ENCODE measurements around the gene PITX2.
A peak's percentile ranks its signal among the peaks of the same experiment; 100 is the strongest.

The PITX2 gene

DNA sequence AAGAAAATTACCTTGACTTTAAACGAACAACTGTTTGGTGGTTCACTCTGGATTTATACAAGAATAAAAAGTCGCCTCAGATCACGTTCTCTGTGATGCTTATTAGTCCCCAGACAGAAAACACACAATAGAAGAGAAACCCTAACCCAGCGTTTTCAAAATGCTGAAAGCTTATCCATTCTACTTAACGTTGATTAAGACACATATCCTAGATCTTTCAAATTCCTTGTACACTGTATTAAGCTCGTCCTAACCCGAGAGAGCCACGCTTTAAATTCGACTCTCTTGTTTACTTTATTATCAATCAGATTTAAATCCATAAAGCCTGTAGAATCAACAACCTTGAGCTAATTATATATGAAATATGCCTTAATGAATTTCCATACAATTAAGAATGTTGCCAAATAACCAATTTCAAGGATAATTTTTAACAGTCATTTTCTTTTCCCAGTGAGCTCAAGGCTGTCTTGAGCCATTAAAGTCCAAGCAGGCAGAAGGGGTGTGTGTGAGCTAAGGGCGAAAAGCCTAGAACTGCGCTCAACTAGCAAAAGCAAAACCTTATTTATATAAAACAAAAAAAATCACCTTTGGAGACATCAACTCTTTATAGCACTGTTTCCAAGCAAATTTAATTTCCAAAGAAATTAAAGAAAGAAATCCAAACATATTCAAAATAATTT is 981 bp upstream of the PITX2 start:
- peaks cover 97% of the 10 kb centered on the region for H3K27me3 Mint-ChIP-seq
- no peaks in the 10 kb centered on the region for H3K9me3 Mint-ChIP-seq
- intact Hi-C loops (cut with micrococcal nuclease): no loop called here
- H3K27ac Mint-ChIP-seq: no peak overlapping the region
- no peaks in the 10 kb centered on the region for H3K36me3 Mint-ChIP-seq (ENCODE audit: low read depth)
- H3K4me3 Mint-ChIP-seq: no peak overlapping the region
- peaks cover 40% of the 10 kb centered on the region for H3K4me1 Mint-ChIP-seq (ENCODE audit: low read depth)

DNA sequence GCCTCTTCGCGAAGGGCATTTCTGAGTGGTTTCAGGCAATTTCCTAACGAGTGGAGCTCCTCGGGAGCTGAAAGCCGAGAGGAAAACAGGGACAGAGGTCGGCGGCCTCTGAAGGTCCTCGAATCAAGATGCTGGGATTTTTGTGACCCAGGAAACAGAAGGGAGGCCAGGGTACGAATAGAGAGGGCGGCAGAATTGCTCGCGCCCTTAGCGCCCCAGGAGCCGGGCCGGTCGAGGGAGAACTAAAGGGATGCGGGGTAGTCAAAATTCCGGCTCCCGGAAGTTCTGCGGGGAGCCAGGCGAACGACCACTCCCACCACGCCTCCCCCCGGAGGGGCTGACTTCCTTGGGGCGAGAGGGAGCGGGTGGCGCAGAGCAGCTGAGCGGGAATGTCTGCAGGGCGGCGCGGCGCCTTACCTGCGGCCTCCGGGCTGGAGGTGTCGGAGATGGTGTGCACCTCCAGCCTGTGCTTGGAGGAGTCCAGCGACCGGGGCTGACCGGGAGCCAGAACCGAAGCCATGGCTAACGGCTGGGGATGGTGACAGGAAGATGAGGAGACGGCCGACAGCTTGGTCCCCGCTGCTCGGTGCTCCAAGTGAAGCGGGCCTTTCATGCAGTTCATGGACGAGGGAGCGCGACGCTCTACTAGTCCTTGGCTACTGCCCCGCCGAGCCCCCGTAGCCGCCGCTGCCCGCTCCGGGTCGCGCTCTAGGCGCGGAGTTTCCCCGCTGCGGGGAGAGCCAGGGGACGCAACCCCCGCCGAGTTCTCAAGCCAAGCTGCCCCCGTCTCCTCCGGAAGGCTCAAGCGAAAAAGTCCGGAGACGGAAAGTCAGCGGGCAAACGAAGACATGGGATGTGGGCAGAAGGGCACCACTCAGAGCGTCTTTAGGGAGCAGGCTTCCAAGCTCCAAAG is 782 bp downstream of the PITX2 start:
- H3K27ac Mint-ChIP-seq: no peak overlapping the region
- H3K9me3 Mint-ChIP-seq: no peaks in the 10 kb centered on the region
- intact Hi-C loops (cut with micrococcal nuclease): no loop called here
- H3K36me3 Mint-ChIP-seq (ENCODE audit: low read depth): no peaks in the 10 kb centered on the region
- H3K4me3 Mint-ChIP-seq: peak overlapping the region; percentile 55
- peaks cover 41% of the 10 kb centered on the region for H3K4me1 Mint-ChIP-seq (ENCODE audit: low read depth)
- H3K27me3 Mint-ChIP-seq: peaks cover 93% of the 10 kb centered on the region

DNA sequence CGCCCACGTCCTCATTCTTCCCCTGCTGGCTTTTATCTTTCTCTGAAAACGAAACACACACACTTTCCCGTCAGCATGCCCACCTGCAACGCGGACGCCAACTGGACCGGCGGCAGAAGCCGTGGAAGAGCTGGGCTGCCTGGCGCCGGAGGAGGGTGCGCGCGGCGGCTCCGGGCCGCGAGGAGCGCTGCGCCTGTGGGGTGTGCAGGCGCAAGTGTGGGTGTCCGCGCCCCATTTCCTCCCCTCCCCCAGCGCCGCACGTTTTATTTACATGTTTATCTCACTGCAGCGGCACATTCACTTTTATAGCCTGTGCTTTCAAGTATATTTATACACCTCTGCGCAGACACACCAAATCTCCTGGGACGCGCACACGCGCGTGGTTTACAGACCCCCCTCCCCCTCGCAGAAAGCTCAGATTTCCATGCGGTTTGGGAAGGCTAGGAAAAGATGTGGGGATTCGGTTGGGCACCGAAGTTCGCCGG is 1.5 kb downstream of the PITX2 start:
- Mint-ChIP-seq H3K4me1 (ENCODE audit: low read depth) (peaks cover 41% of the 10 kb centered on the region), H3K36me3 (ENCODE audit: low read depth) (no peaks in the 10 kb centered on the region), H3K27ac (no peak overlapping the region), H3K9me3 (no peaks in the 10 kb centered on the region), H3K27me3 (peaks cover 93% of the 10 kb centered on the region), H3K4me3 (no peak overlapping the region)
- intact Hi-C loops (cut with micrococcal nuclease): no loop called here

DNA sequence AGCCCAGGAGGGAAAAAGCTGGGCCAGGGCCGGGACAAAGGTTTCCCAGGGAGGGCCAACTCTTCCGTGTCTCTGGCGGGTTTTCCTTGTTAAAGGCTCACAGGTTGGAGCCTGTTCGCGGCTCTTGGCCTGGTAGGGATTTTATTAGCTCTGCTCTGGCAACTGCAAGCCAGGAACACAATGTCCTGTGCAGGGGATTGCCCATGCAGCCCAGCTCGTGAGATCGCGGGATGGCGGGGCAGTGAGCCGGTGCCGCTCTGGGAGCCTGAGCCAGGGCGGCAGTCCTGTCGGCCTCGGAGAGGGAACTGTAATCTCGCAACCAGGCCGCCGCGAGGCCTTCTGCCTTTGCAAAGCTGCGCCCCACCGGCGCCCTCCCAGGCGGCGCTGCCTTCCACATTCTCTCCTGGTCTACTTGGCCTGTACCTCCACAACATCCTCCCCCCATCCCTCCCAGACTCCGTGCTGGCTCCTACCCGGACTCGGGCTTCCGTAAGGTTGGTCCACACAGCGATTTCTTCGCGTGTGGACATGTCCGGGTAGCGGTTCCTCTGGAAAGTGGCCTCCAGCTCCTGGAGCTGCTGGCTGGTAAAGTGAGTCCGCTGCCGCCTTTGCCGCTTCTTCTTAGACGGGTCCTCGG is 2.1 kb downstream of the PITX2 start:
- Mint-ChIP-seq H3K27me3 (peaks cover 93% of the 10 kb centered on the region), H3K4me3 (peak overlapping the region; percentile 14), H3K4me1 (ENCODE audit: low read depth) (peaks cover 41% of the 10 kb centered on the region), H3K27ac (no peak overlapping the region), H3K9me3 (no peaks in the 10 kb centered on the region), H3K36me3 (ENCODE audit: low read depth) (no peaks in the 10 kb centered on the region)
- intact Hi-C loops (cut with micrococcal nuclease): no loop called here

GRCh38 chr4:110620322-110620690 is 2.6 kb downstream of the PITX2 start:
- intact Hi-C loops (cut with micrococcal nuclease): no loop called here
- H3K27ac Mint-ChIP-seq: no peak overlapping the region
- no peak overlapping the region for H3K4me3 Mint-ChIP-seq
- peaks cover 41% of the 10 kb centered on the region for H3K4me1 Mint-ChIP-seq (ENCODE audit: low read depth)
- no peaks in the 10 kb centered on the region for H3K36me3 Mint-ChIP-seq (ENCODE audit: low read depth)
- H3K9me3 Mint-ChIP-seq: no peaks in the 10 kb centered on the region
- peaks cover 94% of the 10 kb centered on the region for H3K27me3 Mint-ChIP-seq

DNA sequence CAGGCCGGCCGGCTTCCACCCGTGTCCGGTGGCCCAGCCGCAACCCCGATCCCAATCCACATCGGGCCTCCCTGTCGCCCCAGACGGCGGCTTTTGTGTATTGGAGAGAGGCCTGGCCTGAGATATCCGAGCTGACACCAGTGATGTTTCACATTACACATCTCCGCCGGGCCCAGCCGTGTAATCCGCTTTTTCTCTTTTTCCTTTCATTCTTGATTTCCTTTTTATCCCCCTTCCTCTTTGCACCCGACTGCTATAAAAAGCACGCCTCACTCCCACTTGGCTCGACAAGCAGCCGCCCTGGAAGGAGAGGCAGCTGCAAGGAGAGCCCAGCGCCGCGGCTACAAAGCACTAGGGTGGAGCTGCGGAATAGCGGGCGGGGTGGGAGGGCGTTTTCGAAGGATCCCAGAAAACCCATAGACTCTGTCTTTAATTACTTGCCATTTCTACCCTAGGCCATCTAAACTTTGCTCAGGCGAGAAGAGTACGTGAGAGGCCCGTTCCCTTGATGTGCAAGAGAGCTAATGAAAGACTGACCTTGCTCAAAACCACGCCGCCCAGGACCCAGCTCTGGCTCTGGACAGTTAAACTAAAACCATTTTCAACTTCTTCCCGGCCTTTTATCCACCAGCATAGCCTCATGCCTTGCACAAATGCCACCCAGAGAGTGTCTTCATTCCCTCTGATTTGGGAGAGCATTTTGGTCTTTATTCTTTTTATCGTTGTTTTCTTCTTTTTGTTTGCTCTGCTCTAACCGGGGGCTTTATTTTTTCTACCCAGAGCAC is 3.2 kb downstream of the PITX2 start:
- peaks cover 93% of the 10 kb centered on the region for H3K27me3 Mint-ChIP-seq
- no peaks in the 10 kb centered on the region for H3K36me3 Mint-ChIP-seq (ENCODE audit: low read depth)
- no peak overlapping the region for H3K27ac Mint-ChIP-seq
- intact Hi-C loops (cut with micrococcal nuclease): no loop called here
- peak overlapping the region; percentile 55 for H3K4me3 Mint-ChIP-seq
- H3K9me3 Mint-ChIP-seq: no peaks in the 10 kb centered on the region
- H3K4me1 Mint-ChIP-seq (ENCODE audit: low read depth): peaks cover 41% of the 10 kb centered on the region

GRCh38 chr4:110618581-110619462 is 4.1 kb downstream of the PITX2 start:
- intact Hi-C loops (cut with micrococcal nuclease): no loop called here
- Mint-ChIP-seq H3K27ac (no peak overlapping the region), H3K4me3 (no peak overlapping the region), H3K4me1 (ENCODE audit: low read depth) (peaks cover 41% of the 10 kb centered on the region), H3K27me3 (peaks cover 95% of the 10 kb centered on the region), H3K36me3 (ENCODE audit: low read depth) (no peaks in the 10 kb centered on the region), H3K9me3 (no peaks in the 10 kb centered on the region)

- Mint-ChIP-seq H3K4me3 (no peak overlapping the region), H3K9me3 (no peaks in the 10 kb centered on the region), H3K27ac (no peak overlapping the region), H3K36me3 (ENCODE audit: low read depth) (no peaks in the 10 kb centered on the region), H3K4me1 (ENCODE audit: low read depth) (peaks cover 37% of the 10 kb centered on the region), H3K27me3 (peaks cover 89% of the 10 kb centered on the region)
- intact Hi-C loops (cut with micrococcal nuclease): no loop called here
Measured at GRCh38 chr4:110617646-110618580, 5.0 kb downstream of the PITX2 start.

DNA sequence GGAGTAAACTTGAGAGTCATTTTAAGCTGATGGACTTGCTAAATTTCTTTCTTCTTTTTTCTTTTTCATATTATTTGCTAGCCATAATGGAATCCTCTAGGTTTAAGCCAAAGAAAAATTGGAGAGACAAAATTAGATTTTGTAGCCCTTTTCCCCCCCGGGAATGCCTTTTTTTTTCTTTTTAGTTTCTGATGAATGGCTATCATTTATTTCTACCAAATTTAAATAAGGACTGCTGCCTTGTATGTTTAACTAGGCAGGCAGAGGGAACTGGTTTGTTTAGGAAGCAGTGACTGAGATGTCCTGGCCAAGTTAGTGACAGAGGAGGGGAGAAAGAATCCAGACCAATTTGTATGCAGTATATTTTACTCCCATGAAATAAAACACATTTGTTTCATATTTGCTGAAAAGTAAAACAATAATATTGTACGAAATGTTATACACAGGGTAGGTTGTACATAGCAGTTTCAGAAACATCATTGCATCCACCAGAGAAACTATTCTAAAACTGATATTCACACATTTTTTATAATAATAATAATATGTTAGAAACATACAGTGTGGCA is 5.7 kb downstream of the PITX2 start:
- no peaks in the 10 kb centered on the region for H3K36me3 Mint-ChIP-seq (ENCODE audit: low read depth)
- peaks cover 89% of the 10 kb centered on the region for H3K27me3 Mint-ChIP-seq
- H3K4me1 Mint-ChIP-seq (ENCODE audit: low read depth): peaks cover 30% of the 10 kb centered on the region
- H3K4me3 Mint-ChIP-seq: no peak overlapping the region
- no peak overlapping the region for H3K27ac Mint-ChIP-seq
- no peaks in the 10 kb centered on the region for H3K9me3 Mint-ChIP-seq
- intact Hi-C loops (cut with micrococcal nuclease): no loop called here

DNA sequence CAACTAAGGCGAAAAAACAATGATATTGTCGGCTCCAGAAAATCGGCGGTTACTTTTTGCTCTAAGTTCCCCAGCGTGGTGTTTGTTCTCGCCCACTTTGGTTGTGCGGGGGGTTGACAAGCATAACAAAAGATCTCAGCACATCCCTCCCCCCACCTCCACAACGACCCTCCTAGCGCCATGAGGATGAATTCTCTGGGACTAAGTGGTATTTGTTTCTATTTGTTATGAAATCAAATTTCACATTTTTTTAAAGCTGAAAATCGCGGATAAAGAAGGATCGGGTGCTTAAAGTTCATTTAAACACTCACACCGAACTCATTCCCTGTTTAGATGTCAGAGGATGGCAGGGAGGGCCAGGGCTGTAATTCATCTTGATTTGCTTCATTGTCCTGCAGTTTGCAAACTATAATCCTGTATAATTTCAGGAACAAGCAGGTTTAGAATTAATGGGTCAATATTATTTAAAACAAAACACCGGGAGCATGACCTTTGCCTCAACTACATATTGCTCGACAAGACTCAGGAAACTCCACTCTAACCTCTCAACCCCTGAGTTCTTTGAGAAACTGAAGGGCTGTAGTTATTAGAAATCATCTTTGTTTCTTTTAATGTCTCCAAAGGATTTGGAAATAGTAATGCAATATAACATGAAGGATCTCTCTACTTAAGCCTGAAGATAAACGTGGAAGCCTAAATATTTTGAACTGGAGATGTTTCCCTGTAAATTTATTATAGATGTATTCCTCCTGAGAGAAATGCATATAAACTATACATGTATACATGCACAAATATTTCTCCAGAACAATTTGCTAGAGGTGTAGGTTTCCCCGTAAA is 6.4 kb downstream of the PITX2 start:
- Mint-ChIP-seq H3K4me3 (no peak overlapping the region), H3K27ac (no peak overlapping the region), H3K36me3 (ENCODE audit: low read depth) (no peaks in the 10 kb centered on the region), H3K27me3 (peaks cover 89% of the 10 kb centered on the region), H3K9me3 (no peaks in the 10 kb centered on the region), H3K4me1 (ENCODE audit: low read depth) (peaks cover 23% of the 10 kb centered on the region)
- intact Hi-C loops (cut with micrococcal nuclease): no loop called here

All from dendritic cell treated with granulocyte-macrophage colony-stimulating factor and Interleukin-4, amounts not matched to agents 40 ng/mL and 50 ng/mL, for 4 days (primary cell).